Activated T-cell treated with anti-CD3 and anti-CD28 coated beads, Interleukin-2, amount 50 U/mL, for 72 hours (primary cell): ENCODE data around the gene CREB5. TPM values are rescaled to one million over a fixed set of nuclear protein-coding genes. Genes with fewer than 3 reads are reported as not detected.

Experiments
- ATAC-seq, 2 donors: fragments of 150-1000 bp; cut with Tn5 transposase; replicated peaks in 1 of 2; 2 replicates each; pipeline ENCODE4 v1.10.0; 2021; ENCODE audit warnings: moderate library complexity in 2 of 2, mild to moderate bottlenecking in 1 of 2
- DNase-seq, 2 donors: peaks; one replicate each; pipeline ENCODE4 v3.0.0; 2021 to 2022; ENCODE audit warnings: mixed read lengths in 1 of 2
- H3K27ac Mint-ChIP-seq: one replicate; pipeline ENCODE4 v1.8.0; 2022; ENCODE audit warnings: mild to moderate bottlenecking, moderate library complexity, mixed read lengths
- H3K27me3 Mint-ChIP-seq: one replicate; pipeline ENCODE4 v1.8.0; 2022; ENCODE audit warnings: low read depth, mixed read lengths
- H3K36me3 Mint-ChIP-seq, 2 donors: one replicate each; pipeline ENCODE4 v1.8.0; 2022; ENCODE audit warnings: mixed read lengths in 2 of 2, mild to moderate bottlenecking in 1 of 2; ENCODE audit not compliant: insufficient read depth in 2 of 2
- H3K4me1 Mint-ChIP-seq: one replicate; pipeline ENCODE4 v1.8.0; 2022; ENCODE audit warnings: low read depth, mixed read lengths
- H3K4me3 Mint-ChIP-seq, 2 donors: one replicate each; pipeline ENCODE4 v1.8.0; 2022; ENCODE audit warnings: mild to moderate bottlenecking in 2 of 2, mixed read lengths in 2 of 2, moderate library complexity in 2 of 2
- H3K9me3 Mint-ChIP-seq, 2 donors: one replicate each; pipeline ENCODE4 v1.8.0; 2022; ENCODE audit warnings: mixed read lengths in 2 of 2
- total RNA-seq, 2 donors: library from RNA; stranded (reverse); gene quantifications; one replicate each; pipeline ENCODE4 v1.2.3, GENCODE V29; 2022

CREB5 gene
- total RNA-seq, 2 donors from 2014 or later: 1.2 to 1.9 TPM

DNA sequence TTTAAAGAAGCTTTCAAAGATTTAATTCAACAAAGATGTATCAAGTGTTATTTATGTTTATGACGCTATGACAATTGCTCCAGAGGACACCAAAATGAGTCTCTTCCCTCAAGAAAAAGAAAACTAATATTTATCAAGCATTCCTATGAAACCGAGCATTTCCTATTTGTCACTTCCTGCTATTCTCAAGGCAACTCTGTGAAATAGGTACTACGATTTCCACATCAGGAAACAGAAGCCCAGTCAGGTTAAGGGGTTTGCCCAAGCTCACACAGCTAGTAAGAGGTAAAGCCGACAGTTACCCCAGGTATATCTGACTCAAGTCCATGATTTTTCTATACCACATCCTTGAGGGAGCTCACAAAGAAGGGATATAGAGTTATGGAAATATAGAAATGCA is 459.9 kb downstream of the CREB5 start:
- Mint-ChIP-seq H3K27me3 (peaks cover 12% of the 10 kb centered on the region), H3K36me3 (no peaks in the 10 kb centered on the region), H3K27ac (no peak overlapping the region), H3K4me1 (no peaks in the 10 kb centered on the region), H3K9me3 (no peaks in the 10 kb centered on the region), H3K4me3 (no peak overlapping the region)
- ATAC-seq (no peak), DNase-seq (no peak)

DNA sequence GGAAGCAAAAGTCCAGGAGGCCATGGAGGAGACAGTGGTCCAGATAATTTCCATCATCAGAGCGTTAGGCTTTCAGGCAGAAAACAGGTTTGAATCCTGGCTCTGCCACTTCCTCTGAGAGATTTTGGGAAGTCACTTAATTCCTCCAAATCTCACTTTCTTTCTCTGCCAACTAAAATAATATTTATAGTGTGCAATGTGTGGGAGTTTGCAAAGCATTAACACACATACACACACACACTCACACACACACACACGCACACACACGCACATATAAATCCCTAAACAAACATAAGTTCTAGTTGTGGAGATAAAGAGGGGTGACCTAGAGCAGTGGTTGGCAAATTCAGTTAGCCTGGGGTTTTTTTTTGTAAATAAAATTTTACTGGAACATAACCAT is 461.0 kb downstream of the CREB5 start:
- Mint-ChIP-seq H3K4me1 (no peaks in the 10 kb centered on the region), H3K36me3 (no peaks in the 10 kb centered on the region), H3K27me3 (peaks cover 18% of the 10 kb centered on the region), H3K27ac (no peak overlapping the region), H3K9me3 (no peaks in the 10 kb centered on the region), H3K4me3 (no peak overlapping the region)
- DNase-seq: no peak
- ATAC-seq: no peak

DNA sequence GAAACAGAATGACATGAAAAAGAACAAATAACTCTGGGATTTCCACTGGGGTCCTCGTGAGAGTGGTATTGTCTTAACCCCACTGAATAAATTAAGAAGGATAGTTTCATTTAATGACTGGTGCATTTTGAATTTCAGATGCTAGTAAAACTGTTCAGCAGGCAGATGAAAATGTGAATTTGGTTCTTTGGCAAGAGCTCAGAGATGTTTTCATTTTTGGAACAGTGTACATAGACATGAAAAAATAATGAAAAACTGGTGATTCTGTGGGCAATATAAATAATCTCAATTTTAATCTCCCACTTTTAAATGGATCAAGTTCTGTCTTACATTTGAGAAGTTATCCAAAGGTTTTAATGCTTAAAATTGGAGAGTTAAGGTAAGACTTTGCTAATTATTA is 461.7 kb downstream of the CREB5 start:
- H3K27ac Mint-ChIP-seq: no peak overlapping the region
- no peaks in the 10 kb centered on the region for H3K9me3 Mint-ChIP-seq
- H3K4me3 Mint-ChIP-seq: no peak overlapping the region
- ATAC-seq (no peak), DNase-seq (no peak)
- no peaks in the 10 kb centered on the region for H3K4me1 Mint-ChIP-seq
- H3K36me3 Mint-ChIP-seq: no peaks in the 10 kb centered on the region
- peaks cover 15% of the 10 kb centered on the region for H3K27me3 Mint-ChIP-seq

Other genes starting within 250 kb of the CREB5 start
- 1 to 10 TPM; 4.3 to 7.9 TPM for gene JAZF1, start 231.7 kb upstream of the CREB5 start, total RNA-seq